Myocyte (in vitro differentiated cells): ENCODE data around the gene PGAM4. TPM values are rescaled to one million over a fixed set of nuclear protein-coding genes. Genes with fewer than 3 reads are reported as not detected.
A peak's percentile ranks its signal among the peaks of the same experiment; 100 is the strongest.
"Not testable (repeated sequence)": the region's sequence is repeated elsewhere in the genome, so short reads cannot be mapped to it uniquely, and the experiment has no call there.

Source experiments
- DNase-seq: peaks from one replicate; pipeline ENCODE4 v3.0.0-alpha.2; 2012; ENCODE audit warnings: low read depth
- polyA plus RNA-seq: library from polyadenylated mRNA; unstranded; fragments of >200 nt; gene quantifications from one replicate; pipeline ENCODE4 v1.2.1, GENCODE V29; 2012; ENCODE audit warnings: missing spikeins
- total RNA-seq: library from RNA; depleted of rRNA; stranded (reverse); fragments of >200 nt; gene quantifications from 2 replicates; pipeline ENCODE4 v1.2.3, GENCODE V29; 2014

Gene PGAM4
- not detected in 2 replicates for total RNA-seq
- polyA plus RNA-seq = 0.55 TPM

DNA sequence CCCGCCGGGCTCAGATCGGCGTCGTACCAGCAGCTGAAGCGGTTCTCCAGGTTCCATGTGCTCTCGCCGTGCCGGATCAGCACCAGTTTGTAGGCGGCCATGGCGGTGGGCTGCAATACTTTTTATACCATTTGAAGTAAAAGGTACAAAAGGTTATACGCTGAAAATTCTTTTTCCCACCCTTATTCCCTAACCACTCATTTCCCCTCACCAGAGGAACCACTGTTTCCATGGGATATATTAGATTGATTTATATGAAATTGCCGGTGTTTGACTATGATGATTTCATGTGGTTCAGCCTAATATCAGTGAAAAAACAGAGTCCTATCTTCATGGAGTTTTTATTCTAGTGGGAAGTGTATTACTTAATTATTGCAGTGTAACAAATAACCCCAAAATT lies at the start of gene PGAM4:
TSS of gene PGAM4 (minus strand) at position 101 of the 400 bp plus-strand sequence. CDS start at position 101, 0 bp downstream.
- DNase-seq = no peak

DNA sequence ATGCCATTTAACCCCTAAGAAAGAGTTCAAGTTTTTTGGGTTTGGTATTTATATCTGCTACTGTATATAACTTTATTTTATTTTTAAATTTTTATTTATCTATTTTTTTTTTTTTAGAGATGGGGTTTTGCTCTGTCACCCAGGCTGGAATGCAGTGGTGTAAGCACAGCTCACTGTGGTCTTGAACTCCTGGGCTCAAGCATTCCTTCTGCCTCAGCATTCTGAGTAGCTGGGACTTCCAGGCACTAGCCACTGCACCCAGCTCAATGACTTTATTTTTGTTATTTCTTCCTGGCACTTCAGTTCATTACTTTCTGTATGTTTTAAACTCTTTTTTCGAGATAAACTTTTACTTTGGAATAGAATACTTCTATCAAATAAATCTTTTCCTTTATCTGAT lies 42.4 kb upstream of the PGAM4 start:
- DNase-seq = peak; percentile 5

DNA sequence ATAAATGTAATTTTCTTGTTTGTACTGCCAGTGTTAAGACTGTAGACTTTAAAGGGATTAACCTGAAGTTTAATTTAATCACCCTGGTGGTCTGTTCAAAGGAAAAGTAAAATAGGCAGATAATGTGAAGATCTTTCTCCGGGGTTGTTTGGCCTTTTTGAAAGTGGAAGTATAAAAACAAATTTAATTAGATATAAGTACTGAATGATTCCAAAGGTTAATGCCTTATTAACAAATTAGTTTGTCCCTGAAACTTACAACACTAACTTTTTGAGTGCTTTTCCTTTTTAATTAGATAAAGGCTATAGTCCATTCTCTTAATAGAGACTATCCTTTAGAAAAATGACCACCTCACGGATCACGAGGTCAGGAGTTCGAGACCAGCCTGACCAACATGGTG lies 10.4 kb upstream of the PGAM4 start:
- no peak for DNase-seq

DNA sequence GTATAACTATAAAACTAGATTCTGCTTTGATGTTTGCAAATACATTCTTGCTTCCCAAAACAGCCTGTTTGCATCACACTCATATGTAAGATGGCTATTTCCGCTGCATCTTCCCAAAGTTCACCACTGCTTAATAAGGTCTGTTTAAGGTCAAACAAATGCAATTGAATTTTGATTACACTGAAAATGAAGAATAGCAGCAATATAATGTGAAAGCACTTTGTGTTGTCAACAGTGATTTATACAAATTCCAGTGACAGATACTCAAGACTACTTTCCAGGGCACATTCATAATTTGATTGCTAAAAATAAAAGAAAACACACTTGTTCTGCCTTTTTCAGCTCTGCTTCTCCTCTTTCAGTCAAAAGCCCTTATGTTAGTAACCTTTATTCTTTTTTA lies 8.1 kb upstream of the PGAM4 start:
- no peak for DNase-seq

DNA sequence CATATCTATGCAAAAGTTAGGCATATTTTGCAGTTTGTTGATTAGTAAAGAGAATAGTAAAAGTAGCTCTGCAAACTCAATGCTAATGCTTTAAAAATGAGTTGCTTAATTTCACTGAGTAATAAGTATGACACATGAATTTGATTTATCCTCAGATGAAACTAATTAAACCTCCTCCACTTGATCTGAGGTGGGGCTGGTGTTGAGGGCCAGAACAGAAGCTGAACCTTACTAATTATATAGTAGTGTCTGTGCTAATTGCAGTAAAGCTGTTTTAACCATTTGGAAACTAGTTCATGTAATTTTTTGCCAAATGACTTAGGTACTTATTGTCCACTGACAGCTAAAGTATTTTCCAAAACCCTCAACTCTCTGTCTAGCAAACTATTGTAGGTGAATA lies 7.7 kb upstream of the PGAM4 start:
- DNase-seq = no peak

DNA sequence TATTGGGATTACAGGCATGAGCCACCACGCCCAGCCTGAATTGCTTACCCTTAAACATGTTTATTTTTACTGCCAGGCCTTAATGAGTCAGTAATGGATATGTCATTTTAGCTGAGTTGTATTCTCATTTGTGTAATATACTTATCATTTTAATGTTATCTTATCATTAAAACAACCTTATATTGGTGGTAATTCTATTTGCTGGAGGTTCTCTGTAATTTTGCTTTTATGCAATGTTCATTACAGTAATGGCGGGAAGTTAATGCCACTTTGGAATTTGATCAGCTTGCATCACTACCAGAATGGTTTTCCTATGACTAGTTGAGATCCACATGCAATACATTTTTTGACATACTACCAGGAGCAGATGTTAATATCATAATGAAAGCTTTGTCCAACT lies 6.3 kb upstream of the PGAM4 start:
- no peak for DNase-seq

DNA sequence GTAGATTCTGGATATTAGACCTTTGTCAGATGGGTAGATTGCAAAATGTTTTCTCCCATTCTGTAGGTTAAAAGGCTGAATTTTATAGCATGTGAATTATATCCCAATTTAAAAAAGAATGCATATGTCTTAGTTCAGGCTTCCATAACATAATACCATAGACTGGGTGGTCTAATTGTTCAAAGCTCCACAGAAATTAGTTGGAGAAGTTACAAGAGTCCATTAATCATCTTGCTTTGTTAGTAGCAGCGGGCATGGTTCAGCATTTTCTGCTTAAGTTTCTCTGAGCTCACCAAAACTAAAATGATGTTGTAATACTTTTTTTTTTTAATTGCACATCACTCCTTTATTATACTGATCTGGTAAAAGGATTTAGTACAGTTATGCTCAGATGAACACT lies 1.8 kb downstream of the PGAM4 start:
- no peak for DNase-seq

DNA sequence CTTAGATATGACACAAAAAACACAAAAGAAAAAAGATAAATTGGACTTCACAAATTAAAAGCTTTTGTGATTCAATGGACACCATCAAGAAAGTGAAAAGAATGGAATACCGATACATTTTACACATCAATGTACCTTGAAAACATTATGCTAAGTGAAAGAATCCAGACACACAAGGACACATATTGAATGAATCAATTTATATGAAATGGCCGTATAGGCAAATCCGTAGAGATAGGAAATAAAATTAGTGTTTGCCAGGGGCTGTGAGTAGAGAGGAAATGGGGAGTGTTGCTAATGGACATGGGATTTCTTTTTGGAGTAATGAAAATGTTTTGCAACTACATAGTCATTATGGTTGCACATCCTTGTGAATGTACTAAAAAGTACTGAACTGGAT lies 3.1 kb downstream of the PGAM4 start:
- DNase-seq = no peak

DNA sequence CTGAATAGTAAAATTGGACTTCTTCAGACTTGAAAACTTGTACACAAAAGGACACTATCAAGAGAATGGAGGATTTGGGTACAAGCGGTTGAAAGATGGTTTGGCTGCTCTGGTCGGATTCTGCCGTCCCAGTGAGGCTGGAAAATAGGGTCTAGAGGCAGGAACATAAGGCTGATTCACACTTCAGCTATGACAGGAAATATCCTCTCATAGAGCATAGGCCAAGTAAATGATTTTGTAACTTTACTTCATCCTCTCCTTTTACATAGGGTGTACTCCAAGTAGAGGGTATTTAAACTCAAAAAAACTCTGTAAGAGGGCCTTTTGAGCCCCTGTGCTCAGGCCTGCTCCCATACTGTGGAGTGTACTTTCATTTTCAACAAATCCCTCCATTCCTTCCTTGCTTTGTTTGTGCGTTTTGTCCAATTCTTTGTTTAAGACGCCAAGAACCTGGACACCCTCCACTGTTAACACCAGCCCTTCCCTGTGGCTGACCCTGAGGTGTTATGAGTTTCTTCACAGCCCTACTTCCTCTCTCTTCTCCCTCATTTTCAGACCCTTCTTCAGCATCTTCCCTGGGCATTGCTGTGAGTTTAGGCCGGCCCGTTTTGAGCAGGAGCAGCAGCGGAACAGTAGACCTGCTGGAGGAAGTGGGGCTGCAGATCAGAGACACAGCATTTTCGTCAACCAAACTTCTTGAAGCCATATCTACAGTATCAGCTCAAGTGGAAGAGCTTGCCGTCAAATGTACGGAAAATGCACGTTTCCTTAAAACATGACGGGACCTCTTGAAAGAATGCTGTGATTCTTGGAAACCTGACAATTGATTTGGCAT lies 7.2 kb downstream of the PGAM4 start:
- no peak for DNase-seq

DNA sequence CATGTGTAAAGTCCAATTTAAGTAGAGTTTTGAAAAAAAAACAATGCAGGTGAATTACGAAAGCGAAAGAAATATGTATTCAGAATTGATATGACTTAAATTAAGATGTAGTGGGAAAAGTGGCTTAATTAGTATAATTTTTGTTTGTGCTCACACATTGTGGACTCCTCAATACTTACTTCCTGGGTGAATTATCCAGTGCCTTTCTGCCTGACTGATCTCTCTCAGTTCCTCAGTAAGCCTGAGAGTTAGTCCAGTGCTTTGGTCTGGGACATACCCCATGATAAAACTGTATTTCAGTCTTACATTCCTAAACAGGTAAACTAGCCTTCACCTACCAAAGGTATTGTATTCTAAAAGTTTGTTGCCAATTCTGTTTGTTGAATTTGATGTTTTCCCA lies 8.4 kb downstream of the PGAM4 start:
- no peak for DNase-seq

DNA sequence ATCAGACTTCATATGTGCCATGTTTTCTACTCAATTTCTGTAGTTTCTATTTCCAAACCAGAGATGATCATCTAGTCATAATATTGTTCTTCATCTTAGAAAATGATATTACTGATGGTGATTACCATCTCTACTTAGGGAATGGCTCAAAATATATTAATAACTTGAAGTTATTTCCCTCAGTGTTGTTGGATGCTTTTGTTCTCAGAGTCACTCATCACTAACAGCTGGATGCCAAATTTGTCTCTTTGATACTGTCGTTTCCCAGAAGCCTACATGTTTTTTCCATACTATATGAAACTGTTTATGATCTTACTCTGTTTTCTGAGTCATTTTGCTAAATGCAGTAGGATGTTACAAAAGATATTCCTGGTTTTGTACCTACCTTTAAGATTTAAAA lies 8.9 kb downstream of the PGAM4 start:
- DNase-seq = no peak

DNA sequence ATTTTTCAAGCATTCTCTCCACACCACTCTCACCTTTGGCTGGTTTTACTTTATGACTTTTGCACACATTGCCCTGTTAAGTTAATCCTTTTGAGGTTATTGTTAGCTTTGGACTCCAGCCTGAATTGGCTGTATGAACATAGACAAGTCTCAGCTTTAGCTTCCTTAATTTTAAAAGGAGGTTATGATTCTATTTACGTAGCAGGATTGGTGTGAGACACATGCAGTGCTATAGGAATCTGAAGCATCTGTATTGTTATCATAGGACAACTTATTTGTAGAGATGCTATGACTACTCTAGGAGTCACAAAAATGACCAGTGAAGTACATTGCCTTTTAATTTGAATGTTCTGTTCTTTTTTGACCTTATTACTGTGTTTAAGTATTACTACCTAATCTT lies 15.7 kb downstream of the PGAM4 start:
- no peak for DNase-seq

DNA sequence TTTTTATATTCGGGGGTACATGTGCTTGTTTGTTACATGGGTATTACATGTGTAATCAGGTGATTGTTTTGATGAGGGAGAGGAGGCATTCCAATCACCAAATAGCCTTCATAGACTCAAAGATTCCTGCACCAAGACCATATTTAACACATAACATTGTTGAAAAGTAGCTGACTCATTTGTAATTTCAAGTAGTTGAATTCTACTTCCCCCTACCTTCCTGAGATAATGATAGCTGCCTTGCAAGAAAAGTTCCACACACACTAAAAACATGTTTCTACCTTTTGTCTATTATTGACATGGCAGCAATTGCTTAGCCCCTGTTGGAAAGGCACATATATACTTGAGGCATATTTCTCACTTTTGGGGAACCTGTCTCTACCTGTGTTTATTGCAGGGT lies 16.1 kb downstream of the PGAM4 start:
- DNase-seq = no peak

DNA sequence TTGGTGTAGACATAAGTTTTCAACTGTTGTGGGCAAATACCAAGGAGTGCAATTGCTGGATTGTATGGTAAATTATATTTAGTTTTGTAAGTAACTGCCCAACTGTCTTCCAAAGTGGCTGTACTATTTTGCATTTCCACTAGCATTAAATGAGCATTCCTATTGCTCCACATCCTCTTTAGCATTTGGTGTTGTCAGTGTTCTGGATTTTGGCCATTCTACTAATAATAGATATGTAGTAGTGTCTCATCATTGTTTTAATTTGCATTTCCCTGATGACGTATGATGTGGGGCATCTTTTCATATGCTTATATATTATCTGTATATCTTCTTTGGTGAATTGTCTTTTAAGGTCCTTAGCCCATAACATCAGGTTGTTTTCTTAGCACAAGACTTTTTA lies 17.3 kb downstream of the PGAM4 start:
- DNase-seq = no peak

DNA sequence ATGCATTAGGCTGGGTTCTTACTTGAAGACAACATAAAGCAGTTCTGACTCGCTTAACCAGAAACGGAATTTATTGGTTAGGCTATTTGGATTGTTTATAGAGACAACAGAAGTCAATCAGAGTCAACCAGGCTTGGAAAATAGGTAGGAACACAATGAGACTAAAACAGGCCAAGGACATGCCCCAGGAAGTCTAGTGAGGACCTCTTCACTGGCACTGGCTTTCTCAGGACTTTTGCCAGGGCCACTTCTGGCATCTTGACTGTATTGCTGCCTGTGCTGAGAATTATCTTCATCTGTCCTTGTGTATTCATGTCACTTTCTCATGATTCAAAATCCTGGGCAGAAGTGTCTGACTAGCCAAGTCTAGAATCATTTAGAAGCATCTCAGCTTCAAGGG lies 19.6 kb downstream of the PGAM4 start:
- no peak for DNase-seq

DNA sequence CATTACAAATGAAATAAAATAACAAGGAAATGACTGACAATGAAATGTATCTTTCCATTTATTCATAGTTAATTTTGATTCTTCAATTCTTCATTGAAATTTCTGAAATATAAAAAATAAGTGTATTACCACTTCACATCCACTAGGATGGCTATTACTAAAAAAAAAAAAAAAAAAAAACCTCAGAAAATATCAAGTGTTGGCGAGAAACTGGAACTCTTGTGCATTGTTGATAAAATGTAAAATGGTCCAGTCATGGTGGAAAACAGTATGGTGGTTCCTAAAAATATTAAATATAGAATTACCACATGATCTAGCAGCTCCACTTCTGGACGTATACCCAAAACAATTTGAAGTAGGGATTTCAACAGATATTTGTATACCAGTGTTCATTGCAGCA lies 22.9 kb downstream of the PGAM4 start:
- no peak for DNase-seq

DNA sequence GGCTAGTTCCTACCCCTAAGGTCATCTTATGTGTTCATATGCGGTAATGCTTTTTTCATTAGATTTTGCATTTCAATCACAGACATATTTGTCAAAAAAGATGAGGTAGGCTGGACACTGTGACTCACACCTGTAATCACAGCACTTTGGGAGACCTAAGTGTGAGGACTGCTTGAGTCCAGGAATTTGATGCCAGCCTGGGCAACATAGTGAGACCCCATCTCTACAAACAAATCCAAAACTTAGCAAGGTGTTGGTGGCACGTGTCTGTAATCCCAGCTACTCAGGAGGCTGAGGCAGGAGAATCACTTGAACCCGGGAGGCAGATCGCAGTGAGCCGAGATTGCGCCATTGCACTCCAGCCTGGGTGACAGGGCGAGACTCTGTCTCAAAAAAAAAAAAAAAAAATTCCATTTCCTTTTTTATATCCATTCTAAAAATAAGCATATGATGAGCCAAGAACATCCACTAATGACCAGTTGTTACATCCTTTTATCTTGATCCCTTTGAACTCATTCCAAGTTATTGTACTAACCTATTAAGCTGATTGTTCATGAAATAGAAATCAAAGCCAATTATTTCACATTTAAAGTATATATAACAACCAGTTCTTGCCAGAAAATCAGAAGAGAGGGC lies 23.4 kb downstream of the PGAM4 start:
- DNase-seq = peak; percentile 10

DNA sequence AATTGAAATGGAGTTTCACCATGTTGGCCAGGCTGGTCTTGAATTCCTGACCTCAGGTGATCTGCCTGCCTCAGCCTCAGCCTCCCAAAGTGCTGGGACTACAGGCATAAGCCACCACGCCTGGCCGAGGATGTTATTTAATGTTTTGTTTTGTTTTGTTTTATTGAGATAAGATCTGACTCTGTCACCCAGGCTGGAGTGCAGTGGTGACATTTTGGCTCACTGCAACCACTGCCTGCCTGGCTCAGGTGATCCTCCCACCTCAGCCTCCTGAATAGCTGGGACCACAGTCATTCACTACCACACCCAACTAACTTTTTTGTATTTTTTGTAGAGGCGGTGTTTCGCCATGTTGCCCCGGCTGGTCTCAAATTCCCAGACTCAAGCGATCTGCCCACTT lies 24.4 kb downstream of the PGAM4 start:
- not testable (repeated sequence) for DNase-seq

DNA sequence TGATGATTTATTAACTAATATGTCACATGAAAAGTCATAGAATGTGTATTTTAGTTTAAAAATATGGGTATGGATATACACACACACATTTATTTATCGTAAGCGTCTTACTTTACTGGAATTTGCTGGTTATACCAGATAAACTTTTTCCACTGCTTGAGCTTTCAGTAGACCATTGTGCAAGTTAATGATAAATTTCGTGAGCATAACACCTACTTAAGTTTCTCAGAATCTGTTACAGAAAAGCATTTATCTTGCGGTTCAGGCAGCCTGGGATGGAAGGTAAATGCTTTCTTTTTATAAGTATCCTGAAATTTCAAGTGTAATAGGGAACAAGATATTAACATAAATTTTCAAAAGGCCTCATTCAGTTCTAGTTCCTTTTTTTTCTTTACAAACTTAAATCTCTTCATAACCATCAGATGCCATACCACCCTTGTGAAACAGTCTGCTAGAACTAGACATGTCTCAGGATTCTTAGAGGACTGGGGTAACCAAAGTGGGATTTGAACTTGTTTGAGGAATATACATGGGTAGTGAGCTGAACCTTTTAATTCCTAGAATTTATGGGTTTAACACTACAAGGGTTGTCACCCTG lies 31.3 kb downstream of the PGAM4 start:
- no peak for DNase-seq

DNA sequence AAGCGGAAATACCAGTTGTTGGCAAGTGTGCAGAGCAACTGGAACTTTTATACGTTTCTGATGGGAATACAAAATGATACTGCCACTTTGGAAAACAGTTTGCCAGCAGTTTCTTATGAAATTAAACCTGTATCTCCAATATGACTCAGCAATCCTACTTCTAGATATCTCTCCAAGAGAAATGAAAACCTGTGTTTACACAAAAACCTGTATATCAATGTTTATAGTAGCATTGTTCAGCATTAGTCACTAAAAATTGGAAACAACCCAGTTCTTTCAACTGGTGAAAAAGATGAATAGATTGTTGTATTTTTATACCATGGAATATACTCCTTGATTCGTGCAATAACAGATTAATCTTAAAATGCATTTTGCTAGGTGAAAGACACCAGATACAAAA lies 32.1 kb downstream of the PGAM4 start:
- no peak for DNase-seq

DNA sequence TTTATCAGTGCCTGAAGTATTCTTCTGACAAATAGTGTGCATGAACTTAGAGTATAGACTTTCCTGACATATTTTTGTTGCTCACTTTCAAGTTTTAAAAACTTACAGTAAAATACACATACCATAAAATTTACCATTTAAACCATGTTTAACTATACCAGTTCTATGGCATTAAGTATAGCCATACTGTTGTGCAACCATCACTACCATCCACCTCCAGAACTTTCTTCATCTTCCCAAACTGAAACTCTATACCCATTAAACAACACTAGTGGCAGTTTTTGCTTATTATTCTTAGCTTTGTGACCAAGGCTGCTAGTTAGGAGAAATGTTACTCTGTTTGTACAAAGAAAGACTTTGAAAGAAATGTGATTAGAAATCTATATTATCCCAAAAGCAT lies 33.1 kb downstream of the PGAM4 start:
- no peak for DNase-seq

DNA sequence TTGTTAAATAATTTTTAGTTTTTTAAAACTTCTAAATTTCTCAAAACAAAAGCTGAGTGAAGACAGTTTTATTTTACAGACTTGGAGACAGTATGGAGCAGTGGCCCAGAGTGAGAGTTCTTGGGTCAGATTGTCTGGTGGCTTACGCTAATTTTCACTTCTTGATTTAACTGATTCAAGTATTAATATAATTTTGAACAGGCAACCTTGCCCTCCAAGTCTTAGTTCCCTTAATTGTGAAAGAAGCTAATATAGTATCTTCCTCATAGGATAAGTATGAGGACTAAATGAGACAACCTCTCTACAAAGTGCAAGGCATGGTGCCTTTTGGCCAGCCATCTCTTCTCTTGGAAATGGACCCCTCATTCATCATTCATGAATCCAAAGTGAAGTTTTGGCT lies 33.6 kb downstream of the PGAM4 start:
- DNase-seq = no peak

DNA sequence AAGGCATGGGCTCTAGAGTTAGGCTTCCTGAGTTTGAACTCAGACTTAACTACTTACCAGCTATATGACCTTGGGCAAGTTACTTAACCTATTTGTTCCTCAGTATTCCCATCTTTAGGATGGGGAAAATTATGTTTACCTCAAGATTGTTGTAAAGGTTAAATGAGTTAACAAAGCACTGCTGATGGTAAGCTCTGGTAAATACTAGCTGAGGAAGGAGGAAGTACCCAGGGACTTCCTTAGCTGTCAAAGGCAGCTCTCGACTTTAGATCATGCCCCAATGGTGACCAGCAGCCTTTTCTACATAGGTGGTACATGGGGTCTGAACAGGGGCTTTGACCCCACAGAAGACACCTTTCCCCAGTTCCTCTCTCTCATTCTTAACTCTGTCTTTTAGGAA lies 38.9 kb downstream of the PGAM4 start:
- no peak for DNase-seq
